IPS-NIHi7 (cell line): Measurements from ENCODE around the gene MSI2.

Source experiments
- DNase-seq: peaks from one replicate; pipeline ENCODE4 v3.0.0; 2012; ENCODE audit warnings: mixed read lengths; ENCODE audit errors: extremely low spot score

MSI2 gene

GRCh38 chr17:57246257-57246656 lies 10.1 kb upstream of the MSI2 start:
- no peak for DNase-seq

DNA sequence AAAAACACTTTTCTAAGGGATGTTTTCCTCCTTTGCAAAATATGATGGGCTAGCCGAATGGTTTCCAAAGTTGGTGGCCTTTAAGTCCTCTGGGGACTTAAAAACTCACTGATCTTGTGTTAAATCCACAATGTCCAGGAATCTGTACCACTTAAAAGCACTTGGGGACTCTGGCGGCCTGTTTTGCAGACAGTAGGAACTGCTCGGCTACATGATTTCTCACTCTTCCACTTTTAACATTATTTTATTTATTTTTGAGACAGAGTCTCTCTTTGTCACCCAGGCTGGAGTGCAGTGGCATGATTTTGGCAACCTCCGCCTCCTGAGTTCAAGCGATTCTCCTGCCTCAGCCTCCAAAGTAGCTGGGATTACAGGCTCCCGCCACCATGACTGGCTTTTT lies 9.1 kb upstream of the MSI2 start:
- DNase-seq: no peak

DNA sequence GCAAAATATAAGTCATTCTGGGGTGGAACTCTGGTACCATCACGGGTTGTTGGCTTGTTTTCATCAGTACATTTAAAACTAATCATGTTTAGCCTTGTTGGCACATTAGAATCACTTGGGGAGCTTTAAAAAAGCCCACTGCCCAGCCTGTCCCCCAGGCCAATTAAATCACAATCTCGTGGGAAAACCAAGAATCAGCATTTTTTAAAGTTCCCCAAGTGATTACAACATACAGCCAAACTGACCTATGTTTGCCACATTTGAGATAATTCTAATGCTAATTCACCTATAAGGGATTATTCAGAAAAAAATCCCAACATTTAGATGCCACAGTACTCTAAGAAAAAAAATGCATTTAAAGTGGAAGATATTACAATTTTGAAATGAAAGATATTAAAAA lies 8.4 kb upstream of the MSI2 start:
- no peak for DNase-seq

GRCh38 chr17:57249520-57249919 lies 6.8 kb upstream of the MSI2 start:
- no peak for DNase-seq

GRCh38 chr17:57251211-57251787 lies 5.0 kb upstream of the MSI2 start:
- no peak for DNase-seq

GRCh38 chr17:57253362-57254065 lies 2.8 kb upstream of the MSI2 start:
- DNase-seq: no peak

DNA sequence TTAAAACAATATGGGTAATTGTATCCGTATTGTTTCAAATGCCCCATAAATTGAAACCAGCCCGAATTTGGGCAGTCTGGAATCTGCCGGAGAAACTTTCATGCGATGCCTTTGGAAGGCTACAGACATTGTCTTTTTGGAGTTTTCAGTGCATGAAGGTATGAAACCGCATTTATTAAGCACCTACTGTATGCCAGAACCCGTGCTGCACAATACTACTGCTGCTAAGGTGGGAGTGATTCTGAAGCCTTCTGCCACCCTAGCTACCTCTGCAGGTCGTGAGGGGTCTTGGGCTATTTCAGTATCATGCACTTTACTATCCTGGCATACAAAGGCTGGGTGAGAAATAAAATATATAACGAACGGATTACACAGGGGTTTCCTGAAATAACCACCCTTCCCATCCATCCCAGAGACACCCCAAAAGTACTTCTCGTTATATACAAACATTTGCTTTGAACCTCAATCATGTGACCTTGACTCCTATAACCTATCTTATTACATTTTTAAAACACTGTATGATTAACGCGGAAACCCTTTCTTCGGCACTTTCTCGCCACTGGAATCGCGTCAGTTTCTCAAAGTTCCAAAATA lies 1.0 kb upstream of the MSI2 start:
- DNase-seq: no peak

GRCh38 chr17:57256708-57257112 lies 387 bp downstream of the MSI2 start:
- DNase-seq: no peak

DNA sequence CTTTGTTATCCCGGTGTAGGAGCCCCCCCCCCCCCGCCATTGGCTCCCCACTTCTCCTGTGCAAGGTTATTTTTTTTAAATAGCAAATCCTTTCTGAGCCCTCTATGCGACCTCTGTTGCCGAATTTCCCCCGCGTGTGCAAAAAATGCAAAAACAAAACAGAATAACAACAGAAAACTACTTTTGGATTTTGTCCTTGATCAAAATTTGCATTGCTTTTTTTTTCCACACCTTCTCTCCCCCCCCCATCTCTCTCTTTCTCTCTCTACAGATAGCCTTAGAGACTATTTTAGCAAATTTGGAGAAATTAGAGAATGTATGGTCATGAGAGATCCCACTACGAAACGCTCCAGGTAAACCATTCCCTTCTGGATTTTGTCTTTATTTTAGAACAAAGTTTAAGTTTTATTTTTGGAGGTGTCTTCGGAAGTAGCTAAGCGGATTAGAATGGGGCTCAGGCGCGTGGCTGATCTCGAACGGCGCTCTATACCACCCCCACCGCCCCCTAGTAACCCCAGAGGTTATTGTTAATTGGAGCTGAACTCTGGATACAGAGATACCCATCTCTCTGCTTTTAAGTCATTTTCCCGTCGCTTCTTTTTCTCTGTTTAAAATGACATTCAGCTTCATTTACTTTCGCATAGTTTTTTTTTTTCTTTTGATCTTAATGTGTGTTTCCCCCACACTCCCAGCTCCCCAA lies 1.0 kb downstream of the MSI2 start:
- DNase-seq: no peak

GRCh38 chr17:57257895-57258851 lies 1.9 kb downstream of the MSI2 start:
- no peak for DNase-seq

GRCh38 chr17:57259306-57259705 lies 3.0 kb downstream of the MSI2 start:
- DNase-seq: no peak

- no peak for DNase-seq
These were observed 3.5 kb downstream of the MSI2 start for GRCh38 chr17:57259817-57260216.

DNA sequence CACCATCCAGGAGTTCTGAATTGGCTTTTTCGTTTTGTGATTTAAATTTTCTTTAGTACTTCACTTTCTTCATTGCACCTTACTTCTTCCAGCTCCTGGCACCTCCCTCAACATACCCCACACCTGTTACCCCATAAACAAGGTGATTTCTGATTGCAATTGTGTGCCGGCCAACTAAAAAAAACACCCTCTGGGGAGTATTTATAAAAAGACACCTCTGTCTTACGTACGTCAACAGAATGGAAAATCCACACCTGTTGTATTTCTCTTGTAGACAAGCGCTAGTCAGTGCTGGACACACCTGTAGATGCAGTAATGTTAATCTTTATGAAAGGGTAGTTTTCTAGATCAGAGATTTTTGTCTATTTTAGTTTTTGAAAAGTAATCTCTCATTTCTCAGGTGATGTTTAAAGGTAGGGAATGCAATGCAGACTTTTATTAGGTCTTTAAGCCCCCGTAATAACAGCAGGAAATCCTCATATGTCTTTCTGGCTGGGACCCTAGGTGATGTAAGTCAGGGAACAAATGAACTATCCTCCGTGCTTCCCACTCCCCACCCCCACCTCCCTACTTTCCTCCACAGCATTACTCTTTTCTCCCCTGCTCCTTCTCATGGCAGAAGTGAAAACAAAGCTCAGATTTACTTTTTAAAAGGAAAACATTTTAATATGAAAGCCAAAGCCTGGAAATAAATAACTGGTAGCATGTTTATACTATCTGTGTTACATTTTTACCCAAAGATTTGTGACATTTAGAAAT lies 4.2 kb downstream of the MSI2 start:
- no peak for DNase-seq

GRCh38 chr17:57261084-57261461 lies 4.8 kb downstream of the MSI2 start:
- DNase-seq: no peak

DNA sequence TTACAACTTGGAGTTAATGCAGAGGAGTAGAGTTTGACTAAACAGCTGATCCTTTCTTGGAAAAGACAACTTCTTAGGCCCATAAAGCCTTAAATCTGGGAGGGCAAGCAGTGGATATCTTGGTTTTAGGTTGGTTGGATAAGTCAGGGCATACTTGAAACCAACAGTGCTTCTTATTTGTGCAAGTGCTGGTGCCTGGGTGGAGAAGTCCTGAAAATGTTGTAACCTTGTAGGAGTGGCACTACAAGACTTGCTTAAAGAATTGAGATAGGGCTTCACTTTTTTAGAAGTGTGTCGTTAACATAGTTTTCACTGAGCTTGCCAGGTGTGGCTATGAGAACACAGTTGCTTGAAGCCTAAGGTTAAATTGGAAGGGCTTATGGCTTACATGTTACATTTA lies 6.2 kb downstream of the MSI2 start:
- DNase-seq: no peak

GRCh38 chr17:57264250-57264649 lies 7.9 kb downstream of the MSI2 start:
- DNase-seq: no peak

DNA sequence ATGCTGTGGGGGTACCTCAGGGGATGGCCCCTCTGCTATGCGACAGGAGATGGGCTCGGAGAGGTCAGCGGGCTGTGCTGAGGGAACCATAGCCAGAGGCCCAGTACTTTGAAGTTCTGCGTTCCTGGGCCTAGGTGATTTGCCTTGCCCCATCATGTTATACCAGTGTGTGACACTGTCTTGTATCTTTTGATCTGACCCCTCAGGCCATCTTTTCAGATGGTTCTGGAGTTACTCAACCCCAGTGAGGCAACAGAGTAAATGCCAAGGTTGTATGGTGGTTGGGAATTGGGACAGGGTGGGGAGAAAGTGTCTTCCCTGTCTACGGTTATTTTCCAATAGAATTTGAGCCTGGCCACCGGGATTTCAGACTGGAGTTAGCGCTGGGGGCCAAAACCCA lies 8.5 kb downstream of the MSI2 start:
- no peak for DNase-seq

GRCh38 chr17:57266902-57267311 lies 10.6 kb downstream of the MSI2 start:
- DNase-seq: no peak

DNA sequence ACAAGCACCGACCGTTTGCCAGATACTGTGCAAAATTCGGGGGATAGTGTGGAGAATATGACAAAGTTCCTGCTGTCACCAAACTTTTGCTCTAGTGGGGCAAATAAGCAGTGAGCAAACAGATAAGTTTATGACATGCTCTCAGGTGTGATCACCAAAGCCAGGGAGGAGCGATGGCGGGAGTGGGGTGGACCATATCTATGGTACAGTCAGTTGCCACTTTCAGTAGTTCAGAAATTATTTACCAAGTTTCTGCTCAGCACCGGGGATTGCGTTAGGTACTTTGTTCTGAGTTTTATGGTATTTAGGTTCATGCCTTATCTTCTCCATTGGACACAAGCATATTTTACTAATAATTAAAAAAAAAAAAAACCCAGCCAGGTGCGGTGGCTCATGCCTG lies 11.9 kb downstream of the MSI2 start:
- no peak for DNase-seq

GRCh38 chr17:57269052-57269451 lies 12.7 kb downstream of the MSI2 start:
- no peak for DNase-seq
